ENCODE data around the gene CORO1C.

The CORO1C gene

DNA sequence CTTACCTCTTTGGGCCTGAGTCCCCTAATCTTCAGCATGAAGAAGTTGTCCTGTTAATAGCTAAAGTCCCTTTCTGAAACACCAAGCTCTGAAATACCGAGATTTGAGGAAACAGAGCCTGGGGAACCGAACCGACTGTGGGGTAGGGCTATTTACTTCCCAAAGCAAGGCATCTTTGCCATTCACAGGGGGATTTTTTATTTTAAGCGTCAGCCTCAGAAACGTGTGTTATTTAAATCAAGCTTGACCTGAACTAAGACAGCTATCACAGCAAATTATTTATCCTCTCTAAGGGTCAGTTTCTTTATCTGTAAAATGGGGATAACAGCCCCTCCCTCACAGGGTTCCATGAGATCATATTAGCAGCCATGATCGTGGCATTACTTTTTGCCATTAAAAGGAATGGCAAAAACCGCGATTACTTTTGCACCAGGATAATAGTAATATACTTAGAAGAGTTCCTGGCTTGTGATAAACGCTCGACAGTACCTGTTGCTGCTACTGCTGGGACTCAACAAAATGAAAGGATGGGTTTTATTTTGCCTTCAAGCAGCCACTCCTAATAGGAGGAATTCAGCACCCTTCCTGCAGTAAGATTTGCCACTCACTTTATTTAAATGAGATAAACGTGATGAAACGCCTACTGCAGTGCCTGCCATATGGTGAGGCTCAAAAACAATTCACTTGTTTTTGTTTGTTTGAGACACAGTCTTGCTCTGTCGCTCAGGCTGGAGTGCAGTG lies 1.3 kb upstream of the CORO1C start:
- TF ChIP-seq, protein P1, sequence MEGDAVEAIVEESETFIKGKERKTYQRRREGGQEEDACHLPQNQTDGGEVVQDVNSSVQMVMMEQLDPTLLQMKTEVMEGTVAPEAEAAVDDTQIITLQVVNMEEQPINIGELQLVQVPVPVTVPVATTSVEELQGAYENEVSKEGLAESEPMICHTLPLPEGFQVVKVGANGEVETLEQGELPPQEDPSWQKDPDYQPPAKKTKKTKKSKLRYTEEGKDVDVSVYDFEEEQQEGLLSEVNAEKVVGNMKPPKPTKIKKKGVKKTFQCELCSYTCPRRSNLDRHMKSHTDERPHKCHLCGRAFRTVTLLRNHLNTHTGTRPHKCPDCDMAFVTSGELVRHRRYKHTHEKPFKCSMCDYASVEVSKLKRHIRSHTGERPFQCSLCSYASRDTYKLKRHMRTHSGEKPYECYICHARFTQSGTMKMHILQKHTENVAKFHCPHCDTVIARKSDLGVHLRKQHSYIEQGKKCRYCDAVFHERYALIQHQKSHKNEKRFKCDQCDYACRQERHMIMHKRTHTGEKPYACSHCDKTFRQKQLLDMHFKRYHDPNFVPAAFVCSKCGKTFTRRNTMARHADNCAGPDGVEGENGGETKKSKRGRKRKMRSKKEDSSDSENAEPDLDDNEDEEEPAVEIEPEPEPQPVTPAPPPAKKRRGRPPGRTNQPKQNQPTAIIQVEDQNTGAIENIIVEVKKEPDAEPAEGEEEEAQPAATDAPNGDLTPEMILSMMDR (IDR thresholded peaks at IDR 0.05; ENCODE audit: control extremely low read depth, extremely low read depth, low read depth, missing control alignments): no peak
- ChIA-PET CTCF (interaction anchor here (1.0 to 1.8 kb wide), 6 partner anchors 31 to 97 kb away, joined by 3 to 7 read pairs (median 3); no protein-coding TSS in a partner anchor), POLR2A (interaction anchor here (0.6 to 1.1 kb wide), 2 partner anchors 16 to 441 kb away, joined by 3 read pairs; no protein-coding TSS in a partner anchor)
- DNase-seq (ENCODE audit: extremely low spot score): no peak

DNA sequence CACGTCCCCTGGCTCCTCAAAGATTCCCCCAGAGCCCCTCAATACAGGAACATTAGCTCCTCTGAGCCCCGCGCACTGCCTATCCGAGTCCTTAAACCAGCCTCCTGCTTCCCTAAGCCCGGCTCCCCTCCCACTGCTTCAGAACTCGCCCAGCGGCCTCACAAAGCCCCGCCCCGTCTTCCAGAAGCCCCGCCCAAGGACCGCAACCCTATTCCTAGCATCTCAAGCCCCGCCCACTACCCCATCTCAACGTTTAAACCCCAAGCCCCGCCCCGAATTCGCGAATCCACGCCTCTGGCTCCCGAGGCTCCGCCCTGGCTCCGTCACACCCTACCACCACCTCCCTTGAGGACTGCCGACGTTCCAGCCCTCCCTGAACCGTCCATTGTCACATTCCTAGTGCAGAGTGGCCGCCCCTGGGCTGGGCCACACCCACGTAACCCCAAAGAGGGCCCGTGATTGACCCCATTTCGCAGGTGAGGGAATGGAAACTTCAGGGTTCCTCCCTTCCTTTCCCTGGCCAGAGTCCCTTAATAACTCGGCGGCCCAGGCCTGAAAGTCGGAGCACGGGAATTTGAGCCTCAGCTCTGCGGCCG lies 646 bp upstream of the CORO1C start:
- ChIA-PET POLR2A (interaction anchor here (0.6 to 1.1 kb wide), 2 partner anchors 16 to 441 kb away, joined by 3 read pairs; no protein-coding TSS in a partner anchor), CTCF (interaction anchor here (1.0 to 1.8 kb wide), 7 partner anchors 30 to 71 kb away, joined by 3 to 7 read pairs (median 3); no protein-coding TSS in a partner anchor)
- TF ChIP-seq, protein P1 (IDR thresholded peaks at IDR 0.05; ENCODE audit: control extremely low read depth, extremely low read depth, low read depth, missing control alignments): no peak
- DNase-seq (ENCODE audit: extremely low spot score): peak; percentile 96

DNA sequence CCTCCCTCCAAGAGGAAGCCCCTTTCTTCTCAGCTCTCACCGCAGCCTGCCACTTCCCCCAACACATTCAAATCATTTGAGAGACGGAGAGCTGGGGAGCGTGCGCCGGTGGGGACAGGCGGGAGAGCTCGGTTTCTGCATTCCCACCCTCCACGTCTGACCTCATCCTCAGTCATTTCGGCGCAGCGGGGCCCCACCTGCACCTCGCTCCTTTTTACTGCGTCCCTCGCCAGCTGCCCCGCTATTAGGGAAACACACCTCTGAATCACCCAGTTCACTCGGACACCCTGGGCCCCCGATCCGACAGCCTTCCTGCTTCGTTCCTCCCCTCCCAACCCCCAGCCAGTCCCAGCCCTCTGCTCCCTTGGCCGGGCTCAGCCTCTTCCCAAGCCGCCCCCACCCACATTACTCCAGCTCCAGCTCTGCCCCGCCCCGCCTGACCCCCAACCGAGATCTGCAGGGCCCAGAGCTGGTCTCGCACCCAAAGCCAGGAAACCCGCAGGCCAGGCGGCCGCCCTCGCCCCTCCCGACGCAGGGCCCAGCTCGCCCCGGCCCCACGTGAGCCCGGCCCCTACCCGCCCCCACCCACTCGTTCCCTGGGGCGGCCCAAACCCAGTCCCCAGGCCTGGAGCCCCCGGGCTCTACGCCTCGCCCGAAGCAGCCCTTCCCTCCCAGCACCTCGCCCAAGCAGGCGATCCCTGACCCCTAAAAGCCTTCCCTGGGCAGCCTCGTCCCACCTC lies 783 bp downstream of the CORO1C start:
- CTCF ChIA-PET: interaction anchor here (0.9 to 1.4 kb wide), 4 partner anchors 13 to 73 kb away, joined by 3 to 7 read pairs (median 4); no protein-coding TSS in a partner anchor
- POLR2A ChIA-PET: interaction anchor here (0.5 to 1.3 kb wide), 6 partner anchors 9 to 66 kb away, joined by 3 to 7 read pairs (median 3); no protein-coding TSS in a partner anchor
- TF ChIP-seq, protein P1 (IDR thresholded peaks at IDR 0.05; ENCODE audit: control extremely low read depth, extremely low read depth, low read depth, missing control alignments): no peak
- DNase-seq (ENCODE audit: extremely low spot score): peak; percentile 53

DNA sequence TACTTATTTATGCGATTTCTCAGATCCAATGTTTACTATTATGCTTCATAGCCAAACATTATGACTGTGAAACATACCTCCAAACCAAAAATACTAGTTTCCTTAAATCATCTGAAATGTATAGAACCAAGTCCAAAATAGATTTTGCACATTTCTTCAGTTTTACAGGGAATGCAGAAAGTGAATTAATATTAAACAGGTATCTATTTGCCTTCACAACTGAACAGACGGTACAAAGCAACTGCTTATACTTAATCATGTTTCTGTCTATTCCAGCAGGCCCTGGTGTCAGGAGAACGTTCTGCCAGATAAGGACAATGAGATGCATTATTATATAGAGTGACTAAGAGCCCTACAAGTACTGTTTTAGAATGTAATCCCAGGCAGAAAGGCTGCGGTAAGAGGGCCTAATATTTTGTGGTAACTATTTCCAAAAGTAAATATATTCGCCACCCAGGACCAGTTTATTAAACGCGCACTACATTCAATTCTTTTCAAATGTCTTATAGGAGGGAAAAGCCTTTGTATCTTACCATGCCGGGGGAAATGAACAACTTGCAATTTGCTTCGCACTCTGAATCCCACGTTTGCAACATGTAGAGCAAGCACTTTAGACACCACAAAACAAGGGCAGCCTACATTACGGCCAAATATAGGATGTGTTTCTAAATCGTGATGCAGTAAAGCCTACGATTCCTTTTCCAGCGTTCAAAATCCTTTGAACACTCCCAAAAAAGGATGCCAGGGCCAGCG lies 1.5 kb downstream of the CORO1C start:
- CTCF ChIA-PET: interaction anchor here (0.9 to 1.4 kb wide), 4 partner anchors 14 to 73 kb away, joined by 3 to 7 read pairs (median 4); no protein-coding TSS in a partner anchor
- TF ChIP-seq, protein P1 (IDR thresholded peaks at IDR 0.05; ENCODE audit: control extremely low read depth, extremely low read depth, low read depth, missing control alignments): no peak
- POLR2A ChIA-PET: interaction anchor here (0.5 to 1.3 kb wide), 5 partner anchors 8 to 39 kb away, joined by 3 to 7 read pairs (median 3); no protein-coding TSS in a partner anchor
- no peak for DNase-seq (ENCODE audit: extremely low spot score)

DNA sequence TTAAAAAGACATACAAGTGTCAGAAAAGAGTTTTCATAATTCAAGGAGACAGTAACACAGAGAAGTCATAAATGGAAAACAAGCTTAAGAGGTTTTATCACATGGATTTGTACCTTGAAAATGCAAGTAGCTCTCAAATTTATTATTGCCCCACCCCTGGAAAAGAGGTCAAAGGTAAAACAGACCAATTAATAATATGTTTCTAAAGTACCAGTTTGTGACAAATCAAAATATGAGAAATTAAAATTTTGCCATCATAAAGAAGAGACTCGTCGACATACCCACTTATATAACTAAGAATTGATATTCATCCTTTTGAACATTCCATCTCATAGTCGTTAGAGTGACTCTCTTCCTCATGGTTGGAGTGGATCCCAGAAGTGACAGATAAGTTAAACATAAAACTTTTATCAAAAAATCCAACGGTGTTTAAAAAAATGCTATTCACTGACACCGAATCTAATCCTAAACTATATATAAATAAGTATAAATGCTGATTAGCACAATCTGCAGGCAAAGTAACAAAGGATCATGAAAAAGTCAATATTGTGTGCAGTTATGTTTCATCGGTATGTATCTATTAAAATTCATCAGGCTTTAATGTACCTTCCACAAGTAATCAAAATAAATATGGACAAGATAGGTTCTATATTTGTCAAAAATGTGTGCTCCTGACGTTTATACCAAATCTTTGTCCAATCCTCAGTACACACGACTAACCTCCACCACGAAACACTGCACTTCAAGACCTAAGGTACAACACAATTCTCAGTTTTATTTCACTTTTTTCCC lies 2.3 kb downstream of the CORO1C start:
- ChIA-PET CTCF (no interaction called here), POLR2A (no interaction called here)
- DNase-seq (ENCODE audit: extremely low spot score): no peak
- TF ChIP-seq, protein P1 (IDR thresholded peaks at IDR 0.05; ENCODE audit: control extremely low read depth, extremely low read depth, low read depth, missing control alignments): no peak

Measured in GM10248 (cell line).